Anterior cingulate cortex (tissue), 58 donors: Measurements from ENCODE around the gene RBM23.
"Not testable (repeated sequence)": the region's sequence is repeated elsewhere in the genome, so short reads cannot be mapped to it uniquely, and the experiment has no call there.

Experiments
- DNase-seq, 58 donors: peaks; one replicate each; lab custom pipeline; 2025; lab: John Stamatoyannopoulos, UW

Gene RBM23

DNA sequence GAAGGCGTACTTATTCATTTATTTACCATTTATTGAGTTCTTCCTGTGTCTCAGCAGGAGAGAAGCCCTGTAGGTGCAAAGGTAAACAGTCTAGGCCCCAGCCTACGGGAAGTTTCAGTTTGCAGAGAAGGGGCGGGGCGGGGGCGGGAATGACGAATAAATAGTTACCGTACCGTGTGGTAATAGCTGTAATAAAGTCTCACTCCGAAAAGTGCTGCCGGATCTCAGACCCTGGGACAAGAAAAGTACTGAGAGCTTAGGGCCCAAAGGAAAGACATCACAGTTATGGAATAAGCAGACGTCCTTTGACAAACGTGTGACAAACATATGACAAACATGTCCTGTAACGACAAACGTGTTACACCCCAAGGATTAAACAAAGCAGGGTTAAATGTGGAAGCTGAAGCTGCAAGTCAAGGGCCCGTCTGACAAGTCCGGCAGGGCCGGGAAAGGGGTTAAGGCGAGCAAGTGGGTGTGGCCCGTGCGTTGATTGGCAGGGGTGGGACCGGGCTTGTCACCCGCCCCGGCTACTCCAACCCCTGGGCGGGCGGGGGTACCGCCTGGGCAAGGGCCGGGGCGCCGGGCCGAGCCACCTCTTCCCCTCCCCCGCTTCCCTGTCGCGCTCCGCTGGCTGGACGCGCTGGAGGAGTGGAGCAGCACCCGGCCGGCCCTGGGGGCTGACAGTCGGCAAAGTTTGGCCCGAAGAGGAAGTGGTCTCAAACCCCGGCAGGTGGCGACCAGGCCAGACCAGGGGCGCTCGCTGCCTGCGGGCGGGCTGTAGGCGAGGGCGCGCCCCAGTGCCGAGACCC, 47.5 kb downstream of the RBM23 start, which contains the start of gene LRP10:
Gene LRP10 (plus strand): TSS at position 517 of the 809 bp plus-strand sequence. CDS start 564 bp downstream, outside the sequence.
- peak in 54 of 58 donors; percentile 32 to 95 (median 83) for DNase-seq

DNA sequence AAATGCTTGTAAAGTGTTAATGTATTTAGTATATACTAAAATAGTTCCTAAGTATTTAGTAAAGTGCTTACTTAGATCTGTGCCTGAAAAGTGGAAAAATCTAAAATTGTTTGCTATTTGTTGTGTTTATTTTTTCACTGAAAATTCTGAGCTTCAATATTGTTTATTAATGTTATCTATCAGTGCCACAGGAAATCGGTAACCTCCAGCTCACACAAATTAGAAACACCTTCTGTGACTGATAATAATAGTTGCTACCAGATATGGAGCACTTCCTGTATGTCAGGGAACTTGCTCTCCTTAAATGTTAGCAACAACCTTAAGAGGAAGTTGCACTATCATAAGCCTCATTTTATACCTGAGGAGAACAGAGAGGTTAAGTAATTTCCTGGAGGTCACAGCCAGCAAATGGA, 48.1 kb downstream of the RBM23 start:
- DNase-seq = no peak

GRCh38 chr14:22866874-22867273, 52.1 kb downstream of the RBM23 start:
- no peak for DNase-seq

DNA sequence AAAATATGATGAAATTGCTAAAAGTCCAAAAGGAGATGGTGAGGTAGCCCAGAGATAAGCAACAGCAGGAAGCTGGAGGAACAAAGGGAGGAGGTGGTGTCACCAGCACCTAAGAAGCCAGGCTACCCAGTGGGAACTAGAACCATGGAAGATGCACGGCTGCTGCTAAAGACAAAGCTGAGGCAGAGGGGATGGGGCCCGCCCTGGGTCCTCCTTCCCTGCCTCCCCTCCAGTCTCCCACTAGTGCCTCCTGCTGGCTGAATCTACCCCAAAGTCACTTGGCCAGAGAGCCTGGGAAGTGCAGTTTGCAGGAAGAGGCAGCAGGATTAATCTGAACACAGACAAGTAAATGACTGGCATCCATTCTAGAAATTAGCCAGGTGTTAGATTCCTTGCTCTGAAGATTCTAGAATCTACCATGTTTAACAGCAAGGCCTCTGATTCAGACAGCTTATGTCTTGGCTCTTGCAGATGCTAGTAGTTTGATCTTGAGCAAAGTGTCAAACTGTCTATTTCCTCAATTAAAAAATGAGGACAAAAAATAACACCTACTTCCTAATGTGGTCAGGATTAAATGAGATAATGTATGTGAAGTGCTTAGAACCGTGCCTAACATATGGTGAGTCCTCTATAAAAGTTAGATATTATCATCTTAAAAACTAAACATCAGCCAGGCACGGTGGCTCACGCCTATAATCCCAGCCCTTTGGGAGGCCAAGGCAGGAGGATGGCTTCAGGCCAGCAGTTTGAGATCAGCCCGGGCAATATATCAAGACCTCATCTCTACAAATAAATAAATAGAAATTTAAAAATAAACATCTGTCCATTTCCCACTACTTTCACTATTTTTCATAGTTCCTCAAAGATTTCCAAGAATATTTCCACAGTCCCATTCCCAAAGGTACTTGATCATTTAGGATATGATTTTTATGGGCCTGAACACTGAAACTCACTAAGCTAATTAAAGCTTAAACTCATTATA, 53.2 kb downstream of the RBM23 start:
- no peak for DNase-seq

DNA sequence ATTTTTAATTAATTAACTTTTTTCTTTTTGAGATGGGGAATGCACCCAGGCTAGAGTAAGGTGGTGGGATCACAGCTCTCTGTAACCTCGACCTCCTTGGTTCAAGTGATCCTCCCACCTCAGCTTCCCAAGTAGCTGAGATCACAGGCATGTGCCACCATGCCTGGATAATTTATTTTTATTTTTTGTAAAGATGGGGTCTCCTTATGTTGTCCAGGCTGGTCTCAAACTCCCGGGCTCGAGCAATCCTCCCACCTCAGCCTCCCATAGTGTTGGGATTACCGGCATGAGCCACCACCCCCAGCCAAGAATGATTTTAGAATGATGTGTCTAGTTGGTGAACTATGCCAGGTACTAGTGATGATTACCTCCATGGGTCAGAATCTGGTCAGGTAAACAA, 54.0 kb downstream of the RBM23 start:
- DNase-seq = no peak

DNA sequence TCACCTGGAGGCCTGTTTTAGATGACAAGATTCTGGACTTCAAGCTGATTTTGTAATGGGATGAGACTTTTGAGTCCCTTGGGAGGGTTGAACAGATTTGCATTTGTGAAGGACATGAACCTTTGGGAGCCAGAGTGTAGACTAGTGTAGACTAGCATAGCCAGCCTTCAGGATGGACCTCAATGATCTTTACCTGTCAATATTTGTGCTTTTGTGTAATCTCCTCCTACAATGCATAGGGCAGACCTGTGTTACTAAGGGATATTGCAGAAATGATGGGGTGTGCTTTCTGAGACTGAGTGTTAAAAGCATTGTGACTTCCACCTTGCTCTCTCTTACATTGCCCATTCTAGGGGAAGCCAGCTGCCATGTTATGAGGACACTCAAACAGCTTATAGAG, 57.3 kb downstream of the RBM23 start:
- DNase-seq = no peak

DNA sequence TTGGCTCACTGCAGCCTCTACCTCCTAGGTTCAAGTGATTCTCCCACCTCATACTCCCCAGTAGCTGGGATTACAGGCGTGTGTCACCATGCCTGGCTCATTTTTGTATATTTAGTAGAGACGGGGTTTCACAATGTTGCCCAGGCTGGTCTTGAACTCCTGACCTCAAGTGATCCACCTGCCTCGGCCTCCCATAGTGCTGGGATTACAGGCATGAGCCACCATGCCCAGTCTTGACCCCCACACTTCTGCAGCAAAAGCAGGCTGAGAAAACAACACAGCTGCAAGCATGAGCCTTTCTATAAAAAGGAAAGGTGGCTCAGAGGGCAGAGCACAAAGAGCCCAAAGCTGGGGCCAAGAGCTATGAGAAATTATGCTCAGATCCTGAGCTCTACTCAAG, 58.6 kb downstream of the RBM23 start:
- DNase-seq = not testable (repeated sequence)

GRCh38 chr14:22856428-22856827, 62.5 kb downstream of the RBM23 start:
- no peak for DNase-seq

DNA sequence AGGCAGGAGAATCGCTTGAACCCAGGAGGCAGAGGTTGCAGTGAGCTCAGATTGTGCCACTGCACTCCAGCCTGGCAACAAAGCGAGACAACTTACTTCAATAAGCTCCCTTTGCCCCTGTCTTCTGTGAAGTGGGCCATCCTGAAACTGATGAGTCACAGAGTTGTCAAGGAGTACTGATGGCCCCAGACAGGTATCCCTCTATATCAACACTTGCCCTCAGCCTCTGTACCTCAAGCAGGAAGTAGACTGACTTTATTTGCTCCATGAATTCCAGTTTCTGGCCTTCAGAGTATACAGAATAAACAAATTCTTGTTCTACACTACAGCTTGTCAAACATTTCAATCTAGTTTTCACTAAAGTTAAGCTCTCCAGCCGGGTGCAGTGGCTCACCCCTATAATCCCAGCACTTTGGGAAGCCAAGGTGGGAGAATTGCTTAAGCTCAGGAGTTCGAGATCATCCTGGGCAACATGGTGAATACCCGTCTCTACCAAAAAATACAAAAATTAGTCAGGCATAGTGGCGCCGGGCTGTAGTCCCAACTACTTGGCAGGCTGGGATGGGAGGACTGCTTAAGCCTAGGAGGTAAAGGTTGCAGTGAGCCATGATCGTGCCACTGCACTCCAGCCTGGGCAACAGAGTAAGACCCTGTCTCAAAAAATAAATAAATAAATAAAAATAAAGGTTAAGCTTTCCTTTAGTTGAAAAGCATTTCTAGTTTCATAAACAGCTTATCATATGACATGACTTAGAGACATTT, 63.8 kb downstream of the RBM23 start:
- DNase-seq = no peak

- not testable (repeated sequence) for DNase-seq
These were observed 64.7 kb downstream of the RBM23 start for GRCh38 chr14:22854296-22854695.

DNA sequence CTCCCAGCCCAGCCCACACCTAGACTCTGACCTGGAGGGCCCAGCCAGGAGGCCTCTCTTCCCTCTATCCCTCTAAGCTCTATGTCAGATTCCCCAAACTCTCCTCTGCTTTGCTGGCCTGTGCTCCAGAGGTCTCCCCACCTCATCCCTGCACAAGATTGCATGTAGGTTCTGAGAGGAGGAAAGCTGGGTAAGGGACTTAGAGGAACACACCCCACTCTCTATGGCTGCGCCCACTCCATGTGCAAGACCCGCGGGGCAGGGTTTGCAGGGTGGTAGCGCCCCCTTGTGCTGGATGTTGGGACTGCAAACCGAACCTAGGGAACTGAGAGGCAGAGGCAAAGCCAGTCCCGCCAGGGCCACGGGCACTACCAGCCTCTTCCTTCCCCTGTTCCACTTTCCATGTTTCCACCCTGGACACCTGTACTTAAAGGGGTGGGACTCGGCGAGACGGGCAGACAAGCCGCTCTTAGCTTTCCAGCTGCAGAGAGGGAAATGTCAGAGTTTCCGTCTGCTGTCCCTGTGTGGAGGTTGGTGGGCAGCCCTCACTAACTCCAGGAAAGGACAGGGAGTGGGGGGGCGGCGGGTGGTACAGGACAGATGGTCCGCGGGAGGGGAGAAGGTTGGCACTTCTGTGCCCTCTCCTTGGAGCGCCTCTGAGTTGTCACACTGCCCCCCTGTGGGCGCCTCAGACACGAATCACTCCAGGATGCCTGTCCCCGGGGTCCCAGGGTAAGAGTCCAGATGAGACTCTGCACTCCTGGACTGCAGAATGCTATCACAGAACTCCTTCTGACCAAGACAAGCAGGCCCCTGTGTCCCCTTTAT, 65.8 kb downstream of the RBM23 start:
- peak in 54 of 58 donors; percentile 14 to 93 (median 69) for DNase-seq

GRCh38 chr14:22852599-22852939, 66.4 kb downstream of the RBM23 start:
- no peak for DNase-seq

- not testable (repeated sequence) for DNase-seq
These were observed 66.8 kb downstream of the RBM23 start for GRCh38 chr14:22852178-22852577.

- DNase-seq = peak in 48 of 58 donors; percentile 16 to 85 (median 58)
These were observed 67.8 kb downstream of the RBM23 start for GRCh38 chr14:22850944-22851764.

GRCh38 chr14:22849212-22849819, 69.6 kb downstream of the RBM23 start:
- DNase-seq = peak in 25 of 58 donors; percentile 9 to 77 (median 38)

- DNase-seq = peak in 5 of 58 donors; percentile 17 to 53 (median 33)
These were observed 70.4 kb downstream of the RBM23 start for GRCh38 chr14:22848351-22849164.

GRCh38 chr14:22847661-22848341, 71.1 kb downstream of the RBM23 start:
- no peak for DNase-seq
